Activated CD8-positive, alpha-beta memory T cell treated with anti-CD3 and anti-CD28 coated beads, Interleukin-2, amount 50 U/mL, for 24 hours (primary cell): ENCODE results near the gene PEBP1.
"Not testable (repeated sequence)": the region's sequence is repeated elsewhere in the genome, so short reads cannot be mapped to it uniquely, and the experiment has no call there.

Experiments
- DNase-seq: peaks from one replicate; pipeline ENCODE4 v3.0.0-alpha.2; 2020; ENCODE audit errors: extremely low read depth

PEBP1 gene

GRCh38 chr12:118135788-118136558 is at the start of gene PEBP1:
Gene PEBP1 (plus strand): TSS chr12:118136124. CDS start chr12:118136210, 86 bp downstream.
- peak; percentile 82 for DNase-seq

DNA sequence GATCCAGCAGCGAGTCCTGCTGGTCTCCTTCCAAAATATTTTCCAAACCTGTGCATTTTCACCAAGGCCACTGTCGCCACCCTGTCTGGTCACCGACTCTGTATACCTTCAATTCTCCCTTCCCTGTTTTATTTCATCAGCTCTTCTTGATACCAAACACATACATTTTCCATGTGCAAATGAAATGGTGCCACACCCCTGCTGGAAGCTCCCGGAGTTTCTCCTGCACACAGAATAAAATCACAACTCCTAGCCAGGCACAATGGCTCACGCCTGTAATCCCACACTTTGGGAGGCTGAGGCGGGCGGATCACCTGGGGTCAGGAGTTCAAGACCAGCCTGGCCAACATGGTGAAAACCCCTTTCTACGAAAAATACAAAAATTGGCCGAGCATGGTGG is 46.1 kb upstream of the PEBP1 start:
- no peak for DNase-seq

GRCh38 chr12:118094039-118094438 is 41.9 kb upstream of the PEBP1 start:
- no peak for DNase-seq

DNA sequence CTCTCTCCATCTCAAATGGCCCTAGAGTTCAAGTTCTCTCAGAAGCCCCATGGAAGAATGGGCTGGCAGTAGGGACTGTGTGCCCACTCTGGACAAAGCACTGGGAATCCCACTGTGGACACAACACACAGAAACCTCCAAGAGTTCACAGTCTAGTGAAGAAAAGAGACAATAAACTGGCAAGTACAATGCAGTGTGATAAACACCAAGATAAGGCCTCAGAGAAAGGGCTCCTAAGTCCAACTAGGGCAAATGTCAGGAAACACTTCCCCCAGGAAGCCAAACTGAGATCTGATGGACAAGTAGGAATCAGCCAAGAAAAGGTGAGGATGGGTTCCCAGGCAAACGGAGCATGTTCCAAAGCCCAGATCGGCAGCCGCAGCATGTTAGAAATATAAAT is 37.5 kb upstream of the PEBP1 start:
- no peak for DNase-seq

- no peak for DNase-seq
Measured at GRCh38 chr12:118098911-118099671, 36.8 kb upstream of the PEBP1 start.

- no peak for DNase-seq
Measured at GRCh38 chr12:118101051-118101450, 34.9 kb upstream of the PEBP1 start.

DNA sequence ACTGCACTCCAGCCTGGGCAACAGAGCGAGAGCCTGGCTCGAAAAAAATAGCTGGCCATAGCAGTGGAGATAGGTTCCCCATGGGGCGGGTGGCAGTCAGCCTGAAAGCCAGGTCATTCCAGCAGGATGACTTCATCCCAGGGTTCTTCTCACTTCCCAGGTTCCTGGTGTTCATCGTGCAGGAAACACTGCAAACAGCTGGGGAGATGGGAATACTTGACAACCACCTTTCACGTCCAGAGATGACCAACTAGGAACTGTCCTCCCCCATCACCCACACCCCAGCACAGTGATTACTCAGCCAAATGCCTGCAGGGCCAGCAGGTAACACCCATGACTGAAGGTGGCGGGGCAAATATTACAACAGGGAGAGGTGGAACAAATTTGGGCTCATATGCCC is 33.9 kb upstream of the PEBP1 start:
- DNase-seq = no peak

DNA sequence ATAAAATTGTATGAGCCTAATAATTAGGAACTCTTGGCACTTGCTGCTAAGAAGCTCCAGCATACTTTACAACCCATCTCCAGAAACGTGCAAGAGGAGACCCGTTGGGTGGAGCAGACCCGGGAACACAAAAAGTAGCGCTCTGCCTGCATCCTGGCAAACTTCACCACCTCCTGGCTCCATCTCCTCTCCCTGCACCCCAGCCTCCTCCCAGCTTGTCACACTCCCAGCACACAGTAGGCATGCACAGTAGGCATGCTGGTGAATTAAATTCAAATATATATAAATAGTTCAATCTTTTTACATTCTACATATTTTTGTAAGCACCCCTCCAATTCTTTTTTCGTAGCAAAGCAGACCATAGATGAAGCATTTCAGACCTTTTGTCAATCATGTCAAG is 33.3 kb upstream of the PEBP1 start:
- DNase-seq = no peak

DNA sequence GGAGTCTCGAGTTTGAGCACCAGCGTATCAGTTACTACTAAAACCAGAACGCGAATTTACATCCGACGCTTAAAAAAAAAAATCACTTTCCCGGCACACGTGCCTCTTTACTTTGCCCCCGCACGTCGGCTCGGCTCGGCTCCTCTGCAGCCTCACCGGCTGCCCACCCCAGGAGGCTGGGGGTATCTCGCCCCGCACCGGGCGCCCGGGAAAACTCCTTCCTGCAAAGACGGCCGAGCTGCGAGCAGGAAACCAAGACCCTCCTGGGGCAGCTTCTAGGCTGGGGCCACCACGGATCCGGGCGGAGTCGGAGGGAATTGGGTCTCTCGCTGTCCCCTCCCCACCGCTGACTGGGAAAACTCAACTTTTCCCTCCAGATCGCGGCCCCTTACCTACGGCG is 32.7 kb upstream of the PEBP1 start:
- no peak for DNase-seq

GRCh38 chr12:118103601-118104382 is 32.1 kb upstream of the PEBP1 start, which contains the start of gene VSIG10:
Gene VSIG10 (minus strand): TSS chr12:118104011. CDS start chr12:118103671, 340 bp downstream.
- DNase-seq = no peak

GRCh38 chr12:118107011-118107410 is 28.9 kb upstream of the PEBP1 start:
- DNase-seq = no peak

DNA sequence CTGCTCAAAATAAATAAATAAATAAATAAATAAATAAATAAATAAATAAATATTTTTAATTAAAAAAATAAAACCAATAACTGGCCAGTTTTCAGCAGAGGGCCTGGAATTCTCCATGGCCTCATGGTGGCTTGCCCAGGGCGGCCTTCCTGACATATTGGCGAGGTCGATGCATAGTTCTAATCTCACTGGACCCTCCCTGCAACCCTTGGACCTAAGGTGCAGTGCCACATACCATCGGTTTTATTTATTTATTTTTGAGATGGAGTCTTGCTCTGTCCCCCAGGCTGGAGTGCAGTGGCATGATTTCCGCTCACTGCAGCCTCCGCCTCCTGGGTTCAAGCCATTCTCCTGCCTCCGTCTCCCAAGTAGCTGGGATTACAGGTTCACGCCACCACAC is 28.2 kb upstream of the PEBP1 start:
- no peak for DNase-seq

GRCh38 chr12:118109088-118109487 is 26.8 kb upstream of the PEBP1 start:
- DNase-seq = no peak

GRCh38 chr12:118119449-118119879 is 16.5 kb upstream of the PEBP1 start:
- DNase-seq = no peak

- no peak for DNase-seq
Measured at GRCh38 chr12:118120579-118121363, 15.2 kb upstream of the PEBP1 start.

DNA sequence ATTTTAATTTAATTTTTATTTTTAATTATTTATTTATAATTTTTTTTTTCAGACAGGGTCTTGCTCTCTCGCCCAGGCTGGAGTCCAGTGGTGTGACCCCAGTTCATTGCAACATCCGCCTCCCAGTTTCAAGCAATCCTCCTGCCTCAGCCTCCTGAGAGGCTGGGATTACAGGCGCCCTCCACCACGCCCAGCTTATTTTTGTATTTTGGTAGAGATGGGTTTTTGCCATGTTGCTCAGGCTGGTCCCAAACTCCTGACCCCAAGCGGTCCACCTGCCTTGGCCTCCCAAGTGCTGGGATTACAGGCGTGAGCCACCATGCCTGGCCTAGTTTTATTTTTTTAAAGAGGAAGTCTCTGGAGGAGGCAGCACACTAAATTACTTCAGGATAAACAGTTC is 13.7 kb upstream of the PEBP1 start:
- no peak for DNase-seq

DNA sequence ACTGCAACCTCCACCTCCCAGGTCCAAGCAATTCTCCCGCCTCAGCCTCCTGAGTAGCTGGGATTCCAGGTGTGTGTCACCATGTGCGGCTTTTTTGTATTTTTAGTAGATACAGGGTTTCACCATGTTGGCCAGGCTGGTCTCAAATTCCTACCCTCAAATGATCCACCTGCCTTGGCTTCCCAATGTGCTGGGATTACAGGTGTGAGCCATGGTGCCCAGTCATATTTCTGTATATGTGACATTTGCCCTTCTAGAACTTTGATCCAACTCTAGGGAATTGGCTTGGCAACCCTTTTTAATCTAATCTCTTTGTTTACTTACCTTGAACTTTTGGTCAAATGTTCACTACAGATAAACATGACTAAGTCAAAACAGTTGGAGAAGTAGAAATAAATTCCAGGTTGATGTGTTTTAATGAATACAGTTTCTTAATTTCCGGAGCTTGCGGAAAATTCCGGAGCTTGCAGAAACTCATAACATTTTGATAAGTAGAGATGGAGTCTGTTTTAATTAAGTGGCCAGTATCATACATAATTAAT is 11.5 kb upstream of the PEBP1 start:
- DNase-seq = no peak

GRCh38 chr12:118125743-118126118 is 10.2 kb upstream of the PEBP1 start:
- DNase-seq = no peak

DNA sequence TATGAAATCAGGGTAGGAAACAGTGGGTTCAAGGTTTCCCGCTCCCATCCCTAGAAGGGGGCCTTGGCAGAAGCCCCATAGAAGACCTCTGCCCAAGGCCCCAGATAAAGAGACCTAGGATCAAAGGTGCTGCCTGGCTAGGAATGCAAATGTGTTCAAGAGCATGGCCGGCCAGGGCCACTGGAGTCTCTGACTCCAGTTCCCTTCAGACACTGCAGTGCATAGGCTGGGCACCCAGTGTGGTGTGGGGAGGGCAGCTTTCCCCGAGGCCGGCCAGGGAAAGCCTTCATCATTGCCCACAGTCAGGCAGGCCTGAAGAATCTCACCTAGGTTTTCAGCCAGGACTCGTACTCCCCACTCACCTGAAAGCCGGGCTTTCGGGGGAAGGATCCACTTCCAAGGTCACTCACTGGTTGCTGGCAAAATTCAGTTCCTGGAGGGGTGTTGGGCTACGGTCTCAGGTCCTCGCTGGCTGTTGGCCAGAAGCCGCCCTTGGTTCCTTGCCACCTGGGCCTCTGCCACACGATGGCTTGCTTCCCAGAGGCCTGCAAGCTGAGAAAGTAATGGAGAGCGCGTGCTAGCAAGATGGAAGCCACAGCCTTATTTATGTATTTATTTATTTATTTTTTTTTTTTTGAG is 9.7 kb upstream of the PEBP1 start:
- DNase-seq = no peak

DNA sequence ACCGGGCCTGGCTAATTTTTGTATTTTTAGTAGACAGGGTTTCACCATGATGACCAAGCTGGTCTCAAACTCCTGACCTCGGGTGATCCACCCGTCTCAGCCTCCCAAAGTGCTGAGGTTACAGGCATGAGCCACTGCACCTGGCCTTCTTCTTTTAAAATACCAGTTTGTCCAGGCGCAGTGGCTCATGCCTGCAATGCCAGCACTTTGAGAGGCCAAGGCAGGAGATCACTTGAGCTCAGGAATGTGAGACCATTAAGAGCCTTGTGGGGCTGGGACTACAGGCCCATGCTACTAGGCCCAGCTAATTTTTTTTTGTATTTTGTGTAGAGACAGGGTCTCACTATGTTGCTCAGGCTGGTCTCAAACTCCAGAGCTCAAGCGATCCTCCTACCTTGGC is 8.1 kb upstream of the PEBP1 start:
- no peak for DNase-seq

DNA sequence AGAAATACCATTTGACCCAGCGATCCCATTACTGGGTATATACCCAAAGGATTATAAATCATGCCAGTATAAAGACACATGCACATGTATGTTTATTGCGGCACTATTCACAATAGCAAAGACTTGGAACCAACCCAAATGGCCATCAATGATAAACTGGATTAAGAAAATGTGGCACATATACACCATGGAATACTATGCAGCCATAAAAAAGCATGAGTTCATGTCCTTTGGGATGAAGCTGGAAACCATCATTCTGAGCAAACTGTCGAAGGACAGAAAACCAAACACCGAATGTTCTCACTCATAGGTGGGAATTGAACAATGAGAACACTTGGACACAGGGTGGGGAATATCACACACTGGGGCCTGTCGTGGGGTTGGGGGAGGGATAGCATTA is 6.5 kb upstream of the PEBP1 start:
- DNase-seq = not testable (repeated sequence)
